ENCODE measurements around the gene USB1.

USB1 gene

GRCh38 chr16:58031016-58031800 lies 30.0 kb downstream of the USB1 start:
- H3K4me3 ChIP-seq (ENCODE audit: low read depth, low read length) = no peak overlapping the region
- no peak for DNase-seq (ENCODE audit: low read depth)

GRCh38 chr16:58032710-58033293 lies 31.6 kb downstream of the USB1 start:
- H3K4me3 ChIP-seq (ENCODE audit: low read depth, low read length) = no peak overlapping the region
- TF ChIP-seq CTCF (IDR thresholded peaks at IDR 0.05; ENCODE audit: low read depth, low read length, missing control alignments) = no peak
- no peak for DNase-seq (ENCODE audit: low read depth)

More at GRCh38 chr16:58031016-58031800, 30.0 kb downstream of the USB1 start:
- no peak for TF ChIP-seq CTCF (IDR thresholded peaks at IDR 0.05; ENCODE audit: low read depth, low read length, missing control alignments)

GRCh38 chr16:58034128-58034685 lies 33.0 kb downstream of the USB1 start:
- TF ChIP-seq CTCF (IDR thresholded peaks at IDR 0.05; ENCODE audit: low read depth, low read length, missing control alignments) = no peak
- no peak for DNase-seq (ENCODE audit: low read depth)
- H3K4me3 ChIP-seq (ENCODE audit: low read depth, low read length) = no peak overlapping the region

GRCh38 chr16:58034774-58035173 lies 33.6 kb downstream of the USB1 start:
- TF ChIP-seq CTCF (IDR thresholded peaks at IDR 0.05; ENCODE audit: low read depth, low read length, missing control alignments) = no peak
- no peak for DNase-seq (ENCODE audit: low read depth)

GRCh38 chr16:58035356-58036170 lies 34.4 kb downstream of the USB1 start:
- no peak for TF ChIP-seq CTCF (IDR thresholded peaks at IDR 0.05; ENCODE audit: low read depth, low read length, missing control alignments)

More at GRCh38 chr16:58034774-58035173, 33.6 kb downstream of the USB1 start:
- H3K4me3 ChIP-seq (ENCODE audit: low read depth, low read length) = no peak overlapping the region

GRCh38 chr16:58036943-58037342 lies 35.7 kb downstream of the USB1 start:
- no peak for TF ChIP-seq CTCF (IDR thresholded peaks at IDR 0.05; ENCODE audit: low read depth, low read length, missing control alignments)
- no peak overlapping the region for H3K4me3 ChIP-seq (ENCODE audit: low read depth, low read length)
- DNase-seq (ENCODE audit: low read depth) = no peak

More at GRCh38 chr16:58035356-58036170, 34.4 kb downstream of the USB1 start:
- H3K4me3 ChIP-seq (ENCODE audit: low read depth, low read length) = no peak overlapping the region
- DNase-seq (ENCODE audit: low read depth) = no peak

Data from GM12864 (cell line).